ENCODE measurements around the gene PTPRJ.
"Not testable (repeated sequence)": the region's sequence is repeated elsewhere in the genome, so short reads cannot be mapped to it uniquely, and the experiment has no call there.

PTPRJ gene

DNA sequence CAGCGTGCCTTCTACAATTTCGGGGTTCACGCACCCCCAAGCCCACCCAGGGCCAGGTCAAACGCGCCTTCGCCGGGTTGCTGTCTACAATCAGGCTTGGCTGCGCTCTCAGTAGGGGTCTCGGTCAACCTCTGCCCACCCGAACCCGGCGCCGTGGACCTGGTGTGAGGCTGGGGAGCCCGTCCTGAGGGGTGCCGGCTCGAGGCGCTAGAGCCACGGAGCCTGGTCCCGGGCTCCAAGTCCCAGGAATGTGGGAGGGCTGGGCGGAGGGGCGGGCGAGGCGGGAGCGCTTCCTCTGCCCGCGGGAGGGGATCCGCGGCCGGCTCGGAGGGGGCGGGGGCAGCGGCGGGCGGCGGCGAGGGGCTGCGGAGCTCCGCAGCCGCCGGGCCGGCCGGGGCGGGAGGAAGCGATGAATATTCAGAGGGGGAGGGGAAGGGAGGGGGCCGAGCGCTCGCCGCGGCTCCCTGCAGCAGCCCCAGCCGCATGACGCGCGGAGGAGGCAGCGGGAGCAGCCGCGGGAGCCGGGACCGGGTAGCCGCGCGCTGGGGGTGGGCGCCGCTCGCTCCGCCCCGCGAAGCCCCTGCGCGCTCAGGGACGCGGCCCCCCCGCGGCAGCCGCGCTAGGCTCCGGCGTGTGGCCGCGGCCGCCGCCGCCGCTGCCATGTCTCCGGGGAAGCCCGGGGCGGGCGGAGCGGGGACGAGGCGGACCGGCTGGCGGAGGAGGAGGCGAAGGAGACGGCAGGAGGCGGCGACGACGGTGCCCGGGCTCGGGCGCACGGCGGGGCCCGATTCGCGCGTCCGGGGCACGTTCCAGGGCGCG lies at the start of gene PTPRJ:
Gene PTPRJ (plus strand): TSS at position 472 of the 819 bp plus-strand sequence. CDS start 354 bp downstream, outside the sequence.
- peak; percentile 48 to 58 for DNase-seq

- no peak for DNase-seq
Measured at GRCh38 chr11:47932544-47932943, 47.8 kb upstream of the PTPRJ start.

DNA sequence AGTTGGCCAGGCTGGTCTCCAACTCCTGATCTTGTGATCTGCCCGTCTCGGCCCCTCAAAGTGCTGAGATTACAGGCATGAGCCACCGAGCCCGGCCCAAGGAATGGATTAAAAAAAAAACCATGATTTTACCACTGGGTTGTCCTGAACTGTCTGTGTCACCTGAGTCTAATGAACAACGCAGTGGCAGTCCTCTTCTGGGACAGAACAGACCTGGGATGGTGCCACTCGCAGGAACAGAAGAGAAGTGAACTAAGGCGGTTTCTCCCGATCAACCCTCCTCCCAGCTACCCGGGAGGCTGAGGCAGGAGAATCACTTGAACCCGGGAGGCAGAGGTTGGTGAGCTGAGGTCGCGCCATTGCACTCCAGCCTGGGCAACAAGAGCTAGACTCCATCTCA lies 46.6 kb upstream of the PTPRJ start:
- DNase-seq: not testable (repeated sequence)

GRCh38 chr11:47938791-47939560 lies 41.4 kb upstream of the PTPRJ start:
- no peak for DNase-seq

- no peak for DNase-seq
Measured at GRCh38 chr11:47940904-47941649, 39.3 kb upstream of the PTPRJ start.

- no peak for DNase-seq
Measured at GRCh38 chr11:47941907-47942558, 38.3 kb upstream of the PTPRJ start.

- no peak for DNase-seq
Measured at GRCh38 chr11:47943721-47944586, 36.4 kb upstream of the PTPRJ start.

GRCh38 chr11:47944632-47945031 lies 35.7 kb upstream of the PTPRJ start:
- DNase-seq: no peak

DNA sequence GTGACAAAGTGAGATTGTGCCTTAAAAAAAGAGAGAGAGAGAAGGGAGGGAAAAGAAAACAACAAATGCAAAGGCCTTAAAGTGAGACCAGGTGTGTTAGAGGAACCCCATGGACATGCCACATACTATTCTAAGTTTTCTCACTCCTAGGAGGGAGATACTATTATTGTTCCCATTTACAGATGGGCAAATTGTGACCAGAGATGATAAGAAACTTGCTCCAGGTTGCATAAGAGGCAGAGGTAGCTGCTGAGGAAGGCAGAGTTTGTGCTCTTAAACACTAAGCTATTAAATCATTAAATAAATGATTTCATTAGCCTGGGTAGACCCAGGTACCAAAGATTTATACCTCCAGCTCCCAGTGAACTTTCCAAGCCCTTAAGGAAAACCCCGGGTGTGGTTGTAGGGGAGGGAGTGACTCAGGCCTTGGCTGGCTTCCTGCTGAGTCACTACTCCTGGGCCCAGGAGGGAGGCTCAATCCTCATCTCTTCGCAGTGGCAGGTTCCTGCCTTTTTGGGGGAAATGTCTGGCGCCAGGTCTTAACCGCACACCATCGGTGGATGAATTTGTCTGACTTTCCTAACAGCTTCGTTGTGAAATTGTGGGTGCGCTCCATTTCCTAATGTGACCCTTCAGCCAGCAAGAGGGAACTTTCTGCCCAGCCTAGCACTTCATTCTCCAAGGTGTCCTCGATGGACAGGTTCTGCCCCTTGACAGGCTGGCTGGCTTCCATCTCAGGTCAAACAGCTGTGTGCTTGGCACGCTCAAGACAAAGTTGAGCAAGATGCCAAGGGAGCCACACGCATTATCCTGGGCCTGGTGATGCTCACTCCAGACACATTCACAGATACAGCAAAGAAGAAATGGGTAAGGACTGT lies 33.4 kb upstream of the PTPRJ start:
- DNase-seq: peak; percentile 19 to 31

DNA sequence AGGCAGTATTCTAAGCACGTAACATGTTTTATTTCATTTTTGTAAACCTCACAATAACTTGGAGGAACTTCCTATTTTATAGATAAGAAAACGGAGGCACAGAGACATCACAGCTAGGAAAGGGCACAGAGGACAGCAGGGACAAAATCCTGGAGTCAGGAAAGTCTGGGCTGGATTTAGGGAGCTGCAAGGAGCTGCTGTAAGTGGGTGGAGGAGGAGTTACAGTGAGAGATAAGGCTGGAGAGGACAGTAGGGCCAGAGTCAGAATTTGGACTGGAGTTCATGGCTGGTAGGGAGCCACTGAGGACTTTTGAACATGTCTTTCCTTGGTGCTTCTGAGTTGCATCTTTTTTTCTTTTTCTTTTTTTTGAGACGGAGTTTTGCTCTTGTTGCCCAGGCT lies 32.2 kb upstream of the PTPRJ start:
- no peak for DNase-seq

DNA sequence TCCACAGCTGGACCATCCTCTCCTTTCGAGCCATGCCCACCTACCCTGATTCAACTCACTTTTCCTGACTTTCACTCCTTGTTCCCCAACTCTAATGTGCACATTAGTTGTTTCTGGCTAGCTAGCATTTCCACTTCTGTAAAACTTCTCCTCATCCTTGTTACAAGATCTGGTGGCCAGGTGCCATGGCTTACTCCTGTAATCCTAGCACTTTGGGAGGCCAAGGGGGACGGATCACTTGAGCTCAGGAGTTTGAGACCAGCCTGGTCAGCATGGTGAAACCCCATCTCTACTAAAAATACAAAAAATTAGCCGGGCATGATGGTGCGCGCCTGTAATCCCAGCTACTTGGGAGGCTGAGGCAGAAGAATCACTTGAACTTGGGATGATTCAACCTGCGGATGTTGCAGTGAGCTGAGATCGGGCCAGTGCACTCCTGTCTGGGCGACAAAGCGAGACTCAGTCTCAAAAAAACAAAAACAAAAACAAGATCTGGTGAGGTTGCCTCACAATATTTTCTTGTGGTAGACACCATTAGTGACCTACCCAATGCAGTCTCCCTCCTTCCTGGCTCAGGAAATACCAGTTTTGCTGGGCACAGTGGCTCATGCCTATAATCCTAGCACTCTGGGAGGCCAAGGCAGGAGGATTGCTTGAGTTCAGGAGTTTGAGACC lies 31.2 kb upstream of the PTPRJ start:
- not testable (repeated sequence) for DNase-seq

- DNase-seq: peak; percentile 39 to 72
Measured at GRCh38 chr11:47950396-47950795, 30.0 kb upstream of the PTPRJ start.

DNA sequence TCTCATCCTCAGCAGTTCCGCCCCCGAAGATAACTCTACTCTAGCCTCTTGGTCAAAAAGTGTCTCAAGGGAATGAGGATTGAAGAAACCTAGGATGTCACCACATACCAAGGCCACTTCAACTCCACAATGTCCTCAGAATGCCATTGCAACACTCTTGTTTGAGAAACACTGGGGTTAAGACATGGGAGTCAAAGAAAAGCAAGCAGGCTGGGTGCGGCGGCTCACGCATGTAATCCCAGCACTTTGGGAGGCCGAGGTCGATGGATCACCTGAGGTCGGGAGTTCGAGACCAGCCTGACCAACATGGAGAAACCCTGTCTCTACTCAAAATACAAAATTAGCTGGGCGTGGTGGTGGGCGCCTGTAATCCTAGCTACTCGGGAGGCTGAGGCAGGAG lies 28.9 kb upstream of the PTPRJ start:
- DNase-seq: not testable (repeated sequence)

DNA sequence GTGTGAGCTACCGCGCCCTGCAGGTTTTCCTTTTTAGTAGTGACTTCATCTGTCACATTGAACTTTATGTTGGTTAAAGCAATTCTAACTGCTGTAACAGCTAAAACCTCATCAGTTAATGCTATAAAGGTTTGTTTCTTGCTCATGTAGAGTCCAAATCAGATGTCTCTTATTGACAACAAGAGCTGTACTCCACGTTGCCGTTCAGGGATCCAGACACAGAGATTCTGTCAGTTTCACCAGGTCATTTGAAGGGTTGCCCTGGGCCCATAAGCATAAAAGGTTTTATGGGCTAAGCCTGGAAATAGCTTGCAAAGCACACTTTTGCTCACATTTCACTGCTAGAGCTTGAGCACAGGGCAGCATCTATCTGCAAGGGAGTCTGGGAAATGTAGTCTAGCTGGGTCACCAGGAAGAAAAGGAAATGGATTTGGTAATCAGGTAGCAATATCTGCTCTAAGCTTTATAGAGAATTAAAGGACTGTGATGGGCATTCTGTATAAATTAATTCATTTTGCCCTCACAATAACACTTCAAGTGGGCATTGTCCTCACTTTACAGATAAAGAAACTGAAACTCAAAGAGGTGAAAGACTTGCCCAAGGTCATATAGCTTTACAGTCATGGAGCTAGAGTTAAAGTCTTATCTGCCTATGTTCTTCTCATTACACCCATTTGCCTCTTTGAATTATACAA lies 25.2 kb upstream of the PTPRJ start:
- no peak for DNase-seq

GRCh38 chr11:47960015-47960414 lies 20.3 kb upstream of the PTPRJ start:
- DNase-seq: no peak

DNA sequence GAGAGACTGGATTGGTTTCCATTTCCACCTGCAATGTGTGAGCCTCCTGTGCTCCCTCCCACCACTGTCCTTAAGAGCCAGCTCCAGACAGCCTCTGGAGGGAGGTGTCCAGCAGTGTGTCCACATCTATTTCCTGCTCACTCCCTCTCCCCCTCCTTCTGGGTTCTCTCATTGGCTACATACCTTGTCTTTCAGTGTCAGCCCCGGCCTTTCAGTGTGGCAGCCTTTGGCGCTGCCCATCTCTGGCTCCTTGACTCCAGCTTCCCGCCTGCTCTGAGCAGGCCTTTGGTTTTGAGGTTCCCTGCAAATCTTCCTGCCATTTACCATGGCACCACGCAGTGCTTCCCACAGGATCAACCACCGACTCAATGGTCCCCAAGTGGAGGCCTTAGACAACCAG lies 19.0 kb upstream of the PTPRJ start:
- DNase-seq: no peak

DNA sequence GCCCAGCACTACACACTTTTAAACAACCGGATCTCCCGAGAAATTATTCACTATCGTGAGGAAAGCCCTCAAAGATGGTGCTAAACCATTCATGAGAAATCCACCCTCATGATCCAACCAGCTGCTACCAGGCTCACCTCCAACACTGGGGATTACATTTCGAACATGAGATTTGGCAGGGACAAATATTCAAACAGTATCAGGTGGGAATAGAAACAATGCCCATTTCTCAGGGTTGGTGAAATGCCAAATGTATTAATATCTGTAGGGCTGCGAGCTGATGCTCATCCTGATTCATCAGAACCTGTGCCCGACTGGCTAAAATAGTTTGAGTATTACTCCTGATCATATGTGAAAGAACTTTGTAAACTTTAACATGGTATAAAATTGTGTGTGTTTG lies 15.8 kb upstream of the PTPRJ start:
- DNase-seq: no peak

- no peak for DNase-seq
Measured at GRCh38 chr11:47967577-47968525, 12.5 kb upstream of the PTPRJ start.
